ENCODE data around the gene FBXO28. TPM values are rescaled to one million over a fixed set of nuclear protein-coding genes. Genes with fewer than 3 reads are reported as not detected.

The FBXO28 gene
- polyA plus RNA-seq, 2 donors, result 11.9 to 13.2 TPM

DNA sequence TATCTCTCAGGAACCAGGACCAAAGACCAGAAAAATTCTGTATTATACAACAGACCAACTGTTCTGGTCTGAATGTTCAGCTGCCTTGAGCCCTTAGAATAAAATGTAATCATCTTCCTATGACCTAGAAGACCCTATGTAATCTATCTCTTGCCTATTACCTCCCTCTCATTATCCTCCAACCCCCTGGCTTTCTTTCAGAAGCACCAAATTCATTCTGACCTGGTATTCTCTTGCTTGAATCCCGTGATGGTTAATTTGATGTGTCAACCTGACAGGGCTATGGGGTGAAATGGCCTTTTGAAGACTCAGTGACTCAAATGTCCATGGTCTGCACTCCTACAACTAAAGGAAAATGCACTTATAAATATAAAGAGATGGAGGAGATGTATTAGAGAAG lies 21.8 kb upstream of the FBXO28 start:
- H3K9me3 ChIP-seq (ENCODE audit: control insufficient read depth in 2 of 2, insufficient read depth in 1 of 2, low read depth in 1 of 2, low read length in 1 of 2), result no peaks in the 10 kb centered on the region
- H3K27ac ChIP-seq (ENCODE audit: low read depth in 2 of 2, low read length in 1 of 2), result no peak overlapping the region
- H3K36me3 ChIP-seq (ENCODE audit: control insufficient read depth in 2 of 2, insufficient read depth in 2 of 2, low read length in 1 of 2), result no peaks in the 10 kb centered on the region
- no peaks in the 10 kb centered on the region for H3K27me3 ChIP-seq (ENCODE audit: control insufficient read depth in 1 of 2, insufficient read depth in 2 of 2, low read length in 2 of 2)
- H3K4me3 ChIP-seq (ENCODE audit: low read depth in 1 of 2, low read length in 2 of 2), result no peak overlapping the region
- H3K4me1 ChIP-seq (ENCODE audit: control insufficient read depth in 2 of 2, insufficient read depth in 2 of 2, low read length in 1 of 2), result no peaks in the 10 kb centered on the region
- WGBS, 2 donors, result 86 to 89% methylated on average over 1 of the region's 1 CpG

DNA sequence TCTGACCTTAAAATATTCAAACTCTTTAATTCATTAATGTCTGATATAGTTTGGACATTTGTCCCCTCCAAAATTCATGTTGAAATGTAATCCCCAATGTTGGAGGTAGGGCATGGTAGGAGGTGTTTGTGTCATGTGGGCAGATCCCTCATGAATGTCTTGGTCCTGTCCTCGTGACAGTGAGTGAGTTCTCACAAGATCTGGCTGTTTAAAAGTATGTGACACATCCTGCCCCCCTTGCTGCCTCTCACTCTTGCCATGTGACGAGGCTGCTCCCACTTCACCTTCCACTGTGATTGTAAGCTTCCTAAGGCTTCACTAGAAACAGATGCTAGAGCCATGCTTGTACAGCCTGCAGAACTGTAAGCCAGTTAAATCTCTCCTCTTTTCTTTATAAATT lies 21.3 kb upstream of the FBXO28 start:
- WGBS, 2 donors, result 62 to 73% methylated on average over 2 of the region's 2 CpGs
- Histone ChIP-seq H3K27me3 (ENCODE audit: control insufficient read depth in 1 of 2, insufficient read depth in 2 of 2, low read length in 2 of 2) (no peaks in the 10 kb centered on the region), H3K36me3 (ENCODE audit: control insufficient read depth in 2 of 2, insufficient read depth in 2 of 2, low read length in 1 of 2) (no peaks in the 10 kb centered on the region), H3K4me3 (ENCODE audit: low read depth in 1 of 2, low read length in 2 of 2) (no peak overlapping the region), H3K27ac (ENCODE audit: low read depth in 2 of 2, low read length in 1 of 2) (no peak overlapping the region), H3K4me1 (ENCODE audit: control insufficient read depth in 2 of 2, insufficient read depth in 2 of 2, low read length in 1 of 2) (no peaks in the 10 kb centered on the region), H3K9me3 (ENCODE audit: control insufficient read depth in 2 of 2, insufficient read depth in 1 of 2, low read depth in 1 of 2, low read length in 1 of 2) (no peaks in the 10 kb centered on the region)

DNA sequence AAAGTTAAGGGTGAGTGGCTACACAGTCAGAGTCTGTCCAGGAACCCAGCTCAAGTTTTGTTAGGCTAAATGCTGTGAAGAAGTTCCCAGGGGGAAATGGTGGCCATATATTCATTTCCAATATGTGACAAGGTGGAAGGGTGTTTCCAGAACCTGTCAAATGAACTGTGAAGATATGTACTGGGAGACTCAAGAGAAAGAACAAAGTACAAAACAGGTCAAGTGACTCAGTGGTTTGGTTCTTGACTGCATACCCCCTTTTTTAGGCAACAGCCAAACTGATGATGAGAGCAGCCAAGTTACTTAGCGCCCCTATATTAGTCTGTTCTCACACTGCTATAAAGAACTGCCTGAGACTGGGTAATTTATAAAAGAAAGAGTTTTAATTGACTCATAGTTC lies 18.6 kb upstream of the FBXO28 start:
- no peaks in the 10 kb centered on the region for H3K27me3 ChIP-seq (ENCODE audit: control insufficient read depth in 1 of 2, insufficient read depth in 2 of 2, low read length in 2 of 2)
- H3K4me1 ChIP-seq (ENCODE audit: control insufficient read depth in 2 of 2, insufficient read depth in 2 of 2, low read length in 1 of 2), result no peaks in the 10 kb centered on the region
- H3K4me3 ChIP-seq (ENCODE audit: low read depth in 1 of 2, low read length in 2 of 2), result no peak overlapping the region
- no peaks in the 10 kb centered on the region for H3K36me3 ChIP-seq (ENCODE audit: control insufficient read depth in 2 of 2, insufficient read depth in 2 of 2, low read length in 1 of 2)
- H3K9me3 ChIP-seq (ENCODE audit: control insufficient read depth in 2 of 2, insufficient read depth in 1 of 2, low read depth in 1 of 2, low read length in 1 of 2), result no peaks in the 10 kb centered on the region
- H3K27ac ChIP-seq (ENCODE audit: low read depth in 2 of 2, low read length in 1 of 2), result peak overlapping the region; percentile 76 to 82
- WGBS, 2 donors, result 74 to 86% methylated on average over 1 of the region's 1 CpG

DNA sequence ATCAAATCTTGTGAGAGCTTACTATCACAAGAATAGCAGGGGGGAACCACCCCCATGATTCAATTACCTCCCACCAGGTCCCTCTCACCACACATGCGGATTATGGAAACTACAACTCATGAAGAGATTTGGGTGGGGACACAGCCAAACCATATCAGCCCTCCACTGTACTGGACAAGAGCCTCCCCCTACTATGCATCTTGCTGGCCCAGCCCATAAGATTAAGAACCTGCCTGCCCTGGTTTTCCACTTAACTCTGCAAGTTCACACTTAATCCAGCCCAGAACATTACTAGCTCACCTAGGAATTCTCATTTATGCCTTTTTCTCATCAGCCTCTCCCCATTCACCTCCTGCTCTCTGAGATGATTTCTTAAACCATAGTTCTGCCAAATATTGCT lies 18.0 kb upstream of the FBXO28 start:
- no peaks in the 10 kb centered on the region for H3K27me3 ChIP-seq (ENCODE audit: control insufficient read depth in 1 of 2, insufficient read depth in 2 of 2, low read length in 2 of 2)
- peak overlapping the region; percentile 65 to 81 for H3K27ac ChIP-seq (ENCODE audit: low read depth in 2 of 2, low read length in 1 of 2)
- H3K9me3 ChIP-seq (ENCODE audit: control insufficient read depth in 2 of 2, insufficient read depth in 1 of 2, low read depth in 1 of 2, low read length in 1 of 2), result no peaks in the 10 kb centered on the region
- H3K36me3 ChIP-seq (ENCODE audit: control insufficient read depth in 2 of 2, insufficient read depth in 2 of 2, low read length in 1 of 2), result no peaks in the 10 kb centered on the region
- H3K4me1 ChIP-seq (ENCODE audit: control insufficient read depth in 2 of 2, insufficient read depth in 2 of 2, low read length in 1 of 2), result no peaks in the 10 kb centered on the region
- no peak overlapping the region for H3K4me3 ChIP-seq (ENCODE audit: low read depth in 1 of 2, low read length in 2 of 2)
- WGBS, 2 donors, result 86 to 93% methylated on average over 1 of the region's 1 CpG

DNA sequence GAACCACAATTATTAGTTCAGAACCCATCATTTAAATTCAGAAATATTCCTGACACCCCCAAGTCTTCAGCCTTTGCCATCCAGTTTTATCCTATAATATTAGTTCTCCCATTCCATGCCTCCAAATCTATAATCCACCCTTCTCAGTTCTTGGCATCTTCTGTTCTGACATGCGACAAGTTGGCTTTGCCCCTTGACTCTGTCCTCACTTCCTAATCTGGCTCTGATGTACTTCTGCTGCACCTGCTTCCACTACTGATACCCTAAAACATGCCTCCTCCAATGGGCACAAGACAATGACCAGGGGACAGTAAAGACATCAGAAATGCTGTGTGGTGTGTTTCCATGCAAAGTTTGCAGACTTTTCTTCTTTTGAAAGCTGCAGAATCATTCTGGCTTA lies 17.1 kb upstream of the FBXO28 start:
- no peaks in the 10 kb centered on the region for H3K27me3 ChIP-seq (ENCODE audit: control insufficient read depth in 1 of 2, insufficient read depth in 2 of 2, low read length in 2 of 2)
- H3K4me3 ChIP-seq (ENCODE audit: low read depth in 1 of 2, low read length in 2 of 2), result no peak overlapping the region
- peak overlapping the region; percentile 13 to 45 for H3K27ac ChIP-seq (ENCODE audit: low read depth in 2 of 2, low read length in 1 of 2)
- WGBS, 2 donors, result 82 to 91% methylated on average over 1 of the region's 1 CpG
- no peaks in the 10 kb centered on the region for H3K9me3 ChIP-seq (ENCODE audit: control insufficient read depth in 2 of 2, insufficient read depth in 1 of 2, low read depth in 1 of 2, low read length in 1 of 2)
- no peaks in the 10 kb centered on the region for H3K4me1 ChIP-seq (ENCODE audit: control insufficient read depth in 2 of 2, insufficient read depth in 2 of 2, low read length in 1 of 2)
- no peaks in the 10 kb centered on the region for H3K36me3 ChIP-seq (ENCODE audit: control insufficient read depth in 2 of 2, insufficient read depth in 2 of 2, low read length in 1 of 2)

DNA sequence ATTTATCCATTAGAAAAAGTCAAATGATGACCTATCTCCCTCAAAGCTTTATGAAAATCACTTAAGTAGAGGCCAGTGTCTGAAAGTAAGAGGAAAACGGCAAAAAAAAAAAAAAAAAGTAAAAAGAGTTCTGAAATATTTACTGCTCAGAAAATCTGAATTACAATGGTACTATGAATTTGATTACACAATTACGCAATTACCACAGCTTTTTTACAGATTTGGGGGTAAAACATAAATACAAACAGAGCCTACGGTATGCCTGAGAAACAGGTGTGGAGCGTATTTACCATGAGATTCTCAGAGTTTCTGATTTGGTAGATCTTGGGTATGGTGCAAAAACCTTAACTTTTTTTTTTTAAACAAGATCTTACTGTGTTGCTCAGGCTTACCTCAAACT lies 15.9 kb upstream of the FBXO28 start:
- no peaks in the 10 kb centered on the region for H3K9me3 ChIP-seq (ENCODE audit: control insufficient read depth in 2 of 2, insufficient read depth in 1 of 2, low read depth in 1 of 2, low read length in 1 of 2)
- no peaks in the 10 kb centered on the region for H3K27me3 ChIP-seq (ENCODE audit: control insufficient read depth in 1 of 2, insufficient read depth in 2 of 2, low read length in 2 of 2)
- WGBS, 2 donors, result 91 to 92% methylated on average over 4 of the region's 4 CpGs
- H3K27ac ChIP-seq (ENCODE audit: low read depth in 2 of 2, low read length in 1 of 2), result no peak overlapping the region
- H3K36me3 ChIP-seq (ENCODE audit: control insufficient read depth in 2 of 2, insufficient read depth in 2 of 2, low read length in 1 of 2), result no peaks in the 10 kb centered on the region
- no peak overlapping the region for H3K4me3 ChIP-seq (ENCODE audit: low read depth in 1 of 2, low read length in 2 of 2)
- no peaks in the 10 kb centered on the region for H3K4me1 ChIP-seq (ENCODE audit: control insufficient read depth in 2 of 2, insufficient read depth in 2 of 2, low read length in 1 of 2)

DNA sequence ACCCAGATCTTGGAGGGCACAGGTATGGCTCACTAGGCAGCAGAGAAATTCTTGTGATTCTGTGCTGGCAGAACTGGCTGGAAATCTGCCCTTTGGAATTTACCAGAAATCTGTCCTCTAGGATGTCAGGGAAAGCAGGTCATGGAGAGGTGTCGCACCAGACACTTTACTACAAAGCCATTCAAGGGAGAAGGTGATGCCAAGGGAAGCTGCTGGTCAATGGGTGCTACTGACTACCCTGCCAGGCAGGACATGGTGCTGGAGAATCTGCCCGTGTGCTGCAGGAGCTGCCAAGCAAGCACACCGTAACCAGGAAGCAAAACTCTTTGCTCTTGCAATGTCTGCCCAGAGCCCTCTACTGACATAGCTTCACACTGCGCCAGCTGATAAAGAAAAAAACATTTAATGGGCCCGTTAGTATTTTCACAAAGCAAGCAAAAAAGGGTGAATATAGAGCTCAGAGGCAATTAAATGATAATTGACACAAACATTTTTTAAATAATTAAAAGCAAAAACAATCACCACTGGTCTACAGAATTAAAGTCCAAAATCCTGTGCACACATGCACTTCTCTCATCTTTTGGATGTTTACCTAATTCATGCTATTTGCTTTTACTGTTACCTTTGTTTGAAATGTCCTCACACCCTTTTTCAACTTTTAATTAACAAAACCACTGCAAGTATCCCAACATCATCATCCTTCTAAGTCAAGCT lies 7.2 kb upstream of the FBXO28 start:
- Histone ChIP-seq H3K27ac (ENCODE audit: low read depth in 2 of 2, low read length in 1 of 2) (no peak overlapping the region), H3K27me3 (ENCODE audit: control insufficient read depth in 1 of 2, insufficient read depth in 2 of 2, low read length in 2 of 2) (no peaks in the 10 kb centered on the region), H3K4me3 (ENCODE audit: low read depth in 1 of 2, low read length in 2 of 2) (no peak overlapping the region), H3K4me1 (ENCODE audit: control insufficient read depth in 2 of 2, insufficient read depth in 2 of 2, low read length in 1 of 2) (peaks cover 0 to 3% of the 10 kb centered on the region in 2 donors), H3K36me3 (ENCODE audit: control insufficient read depth in 2 of 2, insufficient read depth in 2 of 2, low read length in 1 of 2) (no peaks in the 10 kb centered on the region), H3K9me3 (ENCODE audit: control insufficient read depth in 2 of 2, insufficient read depth in 1 of 2, low read depth in 1 of 2, low read length in 1 of 2) (no peaks in the 10 kb centered on the region)
- WGBS, 2 donors, result 22 to 29% methylated on average over 5 of the region's 5 CpGs

DNA sequence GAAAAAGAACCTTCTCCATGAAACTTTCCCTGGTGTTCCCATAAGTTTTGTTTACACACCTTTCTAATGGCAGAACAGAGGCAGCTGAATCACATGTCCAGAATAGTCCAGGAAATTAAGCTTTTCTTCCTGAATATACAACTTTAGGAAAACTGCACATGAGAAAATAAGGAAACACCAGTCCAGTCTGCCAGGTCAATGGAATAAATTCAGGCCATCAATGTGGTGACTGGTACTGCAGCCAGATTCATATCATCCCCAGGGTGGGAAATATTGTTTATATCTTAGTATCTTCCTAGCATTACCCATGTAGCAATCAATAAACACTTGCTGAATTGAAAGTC lies 6.7 kb upstream of the FBXO28 start:
- Histone ChIP-seq H3K4me1 (ENCODE audit: control insufficient read depth in 2 of 2, insufficient read depth in 2 of 2, low read length in 1 of 2) (peaks cover 0 to 3% of the 10 kb centered on the region in 2 donors), H3K4me3 (ENCODE audit: low read depth in 1 of 2, low read length in 2 of 2) (no peak overlapping the region)

DNA sequence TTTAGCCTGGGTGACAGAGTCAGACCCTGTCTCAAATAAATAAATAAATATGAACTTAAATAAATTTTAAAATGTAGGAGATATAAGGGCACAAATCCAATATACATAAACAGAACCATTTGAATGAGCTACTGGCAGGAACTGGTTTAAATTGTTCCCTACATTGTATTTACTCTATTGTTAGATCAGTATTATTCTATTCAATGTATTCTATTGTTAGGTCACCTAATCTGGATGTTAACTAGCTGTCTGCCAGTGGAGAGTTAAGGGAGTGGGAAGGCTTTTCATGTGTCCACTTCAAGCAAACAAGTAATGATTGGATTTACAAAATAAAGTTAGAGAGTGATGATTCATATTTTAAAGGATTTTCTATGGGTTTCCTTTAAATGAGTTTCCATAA lies 4.9 kb upstream of the FBXO28 start:
- peaks cover 0 to 3% of the 10 kb centered on the region in 2 donors for H3K4me1 ChIP-seq (ENCODE audit: control insufficient read depth in 2 of 2, insufficient read depth in 2 of 2, low read length in 1 of 2)
- H3K9me3 ChIP-seq (ENCODE audit: control insufficient read depth in 2 of 2, insufficient read depth in 1 of 2, low read depth in 1 of 2, low read length in 1 of 2), result no peaks in the 10 kb centered on the region
- no peaks in the 10 kb centered on the region for H3K27me3 ChIP-seq (ENCODE audit: control insufficient read depth in 1 of 2, insufficient read depth in 2 of 2, low read length in 2 of 2)
- no peak overlapping the region for H3K4me3 ChIP-seq (ENCODE audit: low read depth in 1 of 2, low read length in 2 of 2)
- H3K27ac ChIP-seq (ENCODE audit: low read depth in 2 of 2, low read length in 1 of 2), result no peak overlapping the region
- H3K36me3 ChIP-seq (ENCODE audit: control insufficient read depth in 2 of 2, insufficient read depth in 2 of 2, low read length in 1 of 2), result no peaks in the 10 kb centered on the region

More for the DNA sequence above, 6.7 kb upstream of the FBXO28 start:
- Histone ChIP-seq H3K36me3 (ENCODE audit: control insufficient read depth in 2 of 2, insufficient read depth in 2 of 2, low read length in 1 of 2) (no peaks in the 10 kb centered on the region), H3K9me3 (ENCODE audit: control insufficient read depth in 2 of 2, insufficient read depth in 1 of 2, low read depth in 1 of 2, low read length in 1 of 2) (no peaks in the 10 kb centered on the region), H3K27ac (ENCODE audit: low read depth in 2 of 2, low read length in 1 of 2) (no peak overlapping the region), H3K27me3 (ENCODE audit: control insufficient read depth in 1 of 2, insufficient read depth in 2 of 2, low read length in 2 of 2) (no peaks in the 10 kb centered on the region)

DNA sequence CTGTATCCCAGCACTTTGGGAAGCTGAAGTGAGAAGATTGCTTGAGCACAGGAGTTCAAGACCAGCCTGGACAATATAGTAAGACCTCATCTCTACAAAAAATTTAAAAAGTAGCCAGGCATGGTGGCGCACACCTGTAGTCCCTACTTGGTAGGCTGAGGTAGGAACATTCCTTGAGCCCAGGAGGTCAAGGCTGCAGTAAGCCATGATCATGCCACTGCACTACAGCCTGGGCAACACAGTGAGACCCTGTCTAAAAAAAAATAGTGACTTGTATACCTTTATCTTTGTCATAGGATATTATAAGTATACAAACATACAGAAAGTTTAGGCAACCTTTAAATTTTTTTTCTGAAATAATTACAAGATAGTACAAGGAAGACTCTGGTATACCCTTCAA lies 3.9 kb upstream of the FBXO28 start:
- Histone ChIP-seq H3K4me3 (ENCODE audit: low read depth in 1 of 2, low read length in 2 of 2) (no peak overlapping the region), H3K4me1 (ENCODE audit: control insufficient read depth in 2 of 2, insufficient read depth in 2 of 2, low read length in 1 of 2) (peaks cover 0 to 3% of the 10 kb centered on the region in 2 donors), H3K9me3 (ENCODE audit: control insufficient read depth in 2 of 2, insufficient read depth in 1 of 2, low read depth in 1 of 2, low read length in 1 of 2) (no peaks in the 10 kb centered on the region), H3K27me3 (ENCODE audit: control insufficient read depth in 1 of 2, insufficient read depth in 2 of 2, low read length in 2 of 2) (no peaks in the 10 kb centered on the region), H3K36me3 (ENCODE audit: control insufficient read depth in 2 of 2, insufficient read depth in 2 of 2, low read length in 1 of 2) (no peaks in the 10 kb centered on the region), H3K27ac (ENCODE audit: low read depth in 2 of 2, low read length in 1 of 2) (no peak overlapping the region)
- WGBS, 2 donors, result 96 to 98% methylated on average over 1 of the region's 1 CpG
